GM23248 (cell line): ENCODE results near the gene TMIGD3. TPM values are rescaled to one million over a fixed set of nuclear protein-coding genes. Genes with fewer than 3 reads are reported as not detected.

ENCODE experiments used
- DNase-seq: peaks from one replicate; pipeline ENCODE4 v3.0.0-alpha.2; 2015
- H2AFZ ChIP-seq: fragments of 200-600 bp; sonication (generic); 2 replicates; pipeline ENCODE4 v1.6.1; 2016; ENCODE audit warnings: antibody characterized with exemption
- H3F3A ChIP-seq: fragments of 200-600 bp; sonication (generic); 2 replicates; pipeline ENCODE4 v1.6.1; 2016; ENCODE audit warnings: mild to moderate bottlenecking, antibody characterized with exemption, mixed run types; ENCODE audit not compliant: insufficient read depth
- H3K27ac ChIP-seq: fragments of 200-600 bp; sonication (generic); 2 replicates; pipeline ENCODE4 v1.5.1; 2016; ENCODE audit warnings: mild to moderate bottlenecking
- H3K27me3 ChIP-seq: fragments of 200-600 bp; sonication (generic); replicated peaks from 2 replicates; pipeline ENCODE4 v1.6.1; 2016; ENCODE audit warnings: mild to moderate bottlenecking; ENCODE audit not compliant: insufficient read depth
- H3K36me3 ChIP-seq: fragments of 200-600 bp; sonication (generic); 2 replicates; pipeline ENCODE4 v1.6.1; 2016; ENCODE audit warnings: low read depth, mild to moderate bottlenecking
- H3K4me1 ChIP-seq: fragments of 200-600 bp; sonication (generic); 2 replicates; pipeline ENCODE4 v1.6.1; 2016; ENCODE audit warnings: mild to moderate bottlenecking; ENCODE audit not compliant: insufficient read depth
- H3K4me2 ChIP-seq: fragments of 200-600 bp; sonication (generic); one replicate; pipeline ENCODE4 v1.6.1; 2016; ENCODE audit warnings: mild to moderate bottlenecking; ENCODE audit not compliant: unreplicated experiment
- H3K4me3 ChIP-seq: fragments of 200-600 bp; sonication (generic); 2 replicates; pipeline ENCODE4 v1.5.1; 2016; ENCODE audit warnings: mild to moderate bottlenecking
- H3K79me2 ChIP-seq: fragments of 200-600 bp; sonication (generic); 2 replicates; pipeline ENCODE4 v1.6.1; 2016; ENCODE audit warnings: mild to moderate bottlenecking; ENCODE audit not compliant: insufficient read depth
- H3K9ac ChIP-seq: fragments of 200-600 bp; sonication (generic); 2 replicates; pipeline ENCODE4 v1.6.1; 2016; ENCODE audit warnings: mild to moderate bottlenecking
- H3K9me2 ChIP-seq: fragments of 200-600 bp; sonication (generic); 2 replicates; pipeline ENCODE4 v1.6.1; 2016; ENCODE audit warnings: mixed run types, mild to moderate bottlenecking, moderate library complexity; ENCODE audit not compliant: insufficient read depth
- H3K9me3 ChIP-seq: fragments of 200-600 bp; sonication (generic); one replicate; pipeline ENCODE4 v1.6.1; 2017; ENCODE audit warnings: low read depth
- H4K20me1 ChIP-seq: fragments of 200-600 bp; sonication (generic); 2 replicates; pipeline ENCODE4 v1.6.0; 2016; ENCODE audit not compliant: insufficient read depth
- EZH2 ChIP-seq: fragments of 200-600 bp; sonication (generic); IDR thresholded peaks from 2 replicates; pipeline ENCODE4 v1.6.1; 2018; ENCODE audit warnings: antibody characterized with exemption, mild to moderate bottlenecking; ENCODE audit not compliant: insufficient read depth, poor library complexity, severe bottlenecking
- EZH2phosphoT487 ChIP-seq: fragments of 200-600 bp; sonication (generic); IDR thresholded peaks from 2 replicates; pipeline ENCODE4 v1.6.1; 2018; ENCODE audit warnings: antibody characterized with exemption, moderate library complexity, mild to moderate bottlenecking, low read depth; ENCODE audit not compliant: insufficient read depth
- WGBS, 2 experiments: methylation state at CpG; one replicate each; pipeline ENCODE4 v1.1.6; 2015 to 2017; ENCODE audit warnings: low lambda C conversion rate in 2 of 2, low coverage in 1 of 2; ENCODE audit errors: missing lambda C conversion rate in 2 of 2; 5-methylcytosine and 5-hydroxymethylcytosine counted together
- in situ Hi-C: fragments of 300-500 bp; cut with MboI; formaldehyde crosslinking; loops from 2 replicates; pipeline ENCODE4 v1.15.0; 2020
- polyA plus RNA-seq: library from polyadenylated mRNA; unstranded; fragments of >200 nt; fragmentation: Nextera tagmentation; extraction: Ambion mirVana; gene quantifications from 2 replicates; pipeline ENCODE4 v1.2.1, GENCODE V29; 2016
- total RNA-seq: library from RNA; depleted of rRNA; stranded (reverse); fragments of >200 nt; shearing (Covaris generic); gene quantifications from 2 replicates; pipeline ENCODE4 v1.2.3, GENCODE V29; 2014

The TMIGD3 gene
- total and polyA plus RNA-seq, 2 experiments from 2014 or later, result not detected

DNA sequence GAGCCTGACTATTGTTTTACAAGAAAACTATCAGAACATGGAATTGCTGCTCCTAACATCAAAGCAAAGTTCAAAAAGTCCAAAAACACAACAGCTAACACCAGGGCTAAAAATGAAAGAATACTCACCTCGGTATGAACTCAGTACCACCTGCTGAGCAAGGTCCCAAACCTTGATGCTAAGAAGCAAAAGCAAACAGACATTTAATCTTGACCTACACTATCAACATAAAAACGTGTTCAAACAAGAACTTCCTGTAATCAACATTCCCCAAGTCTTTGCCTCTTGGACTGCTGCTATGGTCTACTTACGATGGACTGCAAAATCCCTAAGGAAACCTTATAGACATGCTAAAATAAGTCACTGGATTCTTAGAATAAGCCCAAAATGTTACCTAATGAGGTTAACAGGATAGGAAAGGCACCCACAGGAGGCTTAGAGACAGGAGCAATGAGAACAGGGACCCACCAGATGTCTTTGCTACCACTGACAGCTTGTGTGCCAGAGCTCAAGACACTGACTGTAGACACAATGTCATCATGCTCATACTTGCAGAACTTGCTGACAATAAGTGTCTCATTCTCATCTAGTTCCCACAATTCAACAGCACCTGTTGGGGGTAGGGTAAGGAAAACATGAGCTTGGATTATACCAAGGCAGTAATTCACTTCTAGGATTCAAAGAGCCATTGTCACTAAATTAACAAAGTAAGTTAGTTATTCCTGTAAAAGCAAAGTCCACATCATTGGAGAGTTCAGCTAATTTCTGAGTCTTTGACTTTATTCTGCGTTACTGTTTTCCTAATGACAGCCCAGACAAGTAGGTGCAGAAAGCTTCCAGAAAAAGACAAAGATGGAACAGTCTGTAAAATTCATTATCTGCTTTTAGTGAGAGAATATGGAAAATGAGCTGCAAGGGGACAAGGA, 56.2 kb downstream of the TMIGD3 start:
- Histone ChIP-seq H2AFZ (no peak overlapping the region), H3K4me1 (peaks cover 15% of the 10 kb centered on the region), H3K4me2 (peak overlapping the region; percentile 92), H4K20me1 (no peaks in the 10 kb centered on the region), H3K4me3 (peak overlapping the region; percentile 95), H3K27ac (no peak overlapping the region), H3K9me3 (no peaks in the 10 kb centered on the region), H3K9ac (peak overlapping the region; percentile 94), H3K36me3 (peaks cover 24% of the 10 kb centered on the region), H3K79me2 (peaks cover 76% of the 10 kb centered on the region), H3K27me3 (no peaks in the 10 kb centered on the region), H3F3A (no peaks in the 10 kb centered on the region), H3K9me2 (no peaks in the 10 kb centered on the region)
- DNase-seq, result no peak
- in situ Hi-C loops, result no loop called here
- no peak for TF ChIP-seq EZH2phosphoT487
- no peak for TF ChIP-seq EZH2
- 96% methylated on average over 4 of the region's 4 CpGs for WGBS, 2 experiments

GRCh38 chr1:111446546-111446945, 56.9 kb downstream of the TMIGD3 start:
- Histone ChIP-seq H4K20me1 (no peaks in the 10 kb centered on the region), H3K27me3 (no peaks in the 10 kb centered on the region), H3K36me3 (peaks cover 29% of the 10 kb centered on the region), H3F3A (no peaks in the 10 kb centered on the region), H3K9ac (no peak overlapping the region), H3K4me1 (peaks cover 15% of the 10 kb centered on the region), H3K79me2 (peaks cover 70% of the 10 kb centered on the region), H3K4me2 (no peak overlapping the region), H2AFZ (no peak overlapping the region), H3K4me3 (no peak overlapping the region), H3K9me2 (no peaks in the 10 kb centered on the region), H3K27ac (no peak overlapping the region), H3K9me3 (no peaks in the 10 kb centered on the region)
- no peak for TF ChIP-seq EZH2phosphoT487
- TF ChIP-seq EZH2, result no peak
- in situ Hi-C loops, result no loop called here
- DNase-seq, result no peak
- WGBS, 2 experiments, result 95 to 98% methylated on average over 4 of the region's 4 CpGs

DNA sequence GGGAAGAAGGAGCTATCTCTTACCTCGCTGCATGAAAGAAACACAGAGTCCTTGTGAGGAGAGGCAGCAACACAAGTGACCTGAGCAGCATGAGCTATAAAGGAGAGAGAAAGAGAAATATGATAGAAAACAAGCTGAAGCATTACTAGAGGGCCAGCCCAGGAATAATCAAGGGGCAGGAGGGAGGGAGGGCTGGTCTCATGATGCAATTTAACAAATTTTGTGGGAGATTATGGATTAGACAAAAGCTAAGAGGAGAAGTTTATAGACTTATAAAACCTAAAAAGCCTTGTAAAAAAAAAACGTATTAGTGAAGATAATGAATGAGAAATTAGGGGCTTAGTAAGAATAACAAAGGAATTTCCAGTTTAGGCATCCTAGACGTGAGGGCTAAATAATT, 59.4 kb downstream of the TMIGD3 start:
- Histone ChIP-seq H3K27ac (no peak overlapping the region), H3K4me3 (no peak overlapping the region), H3K79me2 (peaks cover 47% of the 10 kb centered on the region), H2AFZ (no peak overlapping the region), H3K4me2 (no peak overlapping the region), H3K4me1 (no peaks in the 10 kb centered on the region), H3K9me3 (no peaks in the 10 kb centered on the region), H3F3A (peaks cover 2% of the 10 kb centered on the region; the same call in 1 of the 2 replicates), H3K36me3 (peaks cover 44% of the 10 kb centered on the region), H3K9ac (no peak overlapping the region), H4K20me1 (no peaks in the 10 kb centered on the region; the same call in 1 of the 2 replicates), H3K27me3 (no peaks in the 10 kb centered on the region), H3K9me2 (no peaks in the 10 kb centered on the region)
- no peak for DNase-seq
- no peak for TF ChIP-seq EZH2phosphoT487
- TF ChIP-seq EZH2, result no peak
- WGBS, 2 experiments, result 86 to 90% methylated on average over 3 of the region's 3 CpGs
- in situ Hi-C loops, result no loop called here

DNA sequence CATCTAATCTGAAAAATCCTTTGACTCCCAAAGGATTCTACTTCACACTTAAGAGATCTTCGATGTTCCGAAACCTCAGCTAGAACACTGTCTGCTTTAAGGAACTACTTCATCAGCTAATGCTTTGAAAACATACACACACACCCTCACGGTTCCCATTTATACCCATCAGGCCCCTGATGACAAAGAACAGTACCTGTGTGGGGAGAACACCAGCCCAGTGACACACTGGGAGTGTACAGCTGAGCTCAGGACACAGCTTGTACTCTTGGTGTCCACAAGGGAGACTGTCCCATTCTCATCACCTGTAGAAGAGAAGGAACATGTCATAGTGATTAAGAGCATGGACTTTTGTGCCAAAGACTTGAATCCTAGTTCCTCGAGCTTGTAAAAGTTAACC, 61.0 kb downstream of the TMIGD3 start:
- Histone ChIP-seq H3F3A (peaks cover 7% of the 10 kb centered on the region; the same call in 1 of the 2 replicates), H3K79me2 (peaks cover 32% of the 10 kb centered on the region), H3K9me2 (no peaks in the 10 kb centered on the region), H3K9ac (no peak overlapping the region), H3K27me3 (no peaks in the 10 kb centered on the region), H2AFZ (no peak overlapping the region), H3K4me2 (no peak overlapping the region), H3K9me3 (no peaks in the 10 kb centered on the region), H3K4me1 (no peaks in the 10 kb centered on the region), H3K27ac (no peak overlapping the region), H3K4me3 (no peak overlapping the region), H3K36me3 (peaks cover 58% of the 10 kb centered on the region), H4K20me1 (no peaks in the 10 kb centered on the region; the same call in 1 of the 2 replicates)
- TF ChIP-seq EZH2 (no peak), EZH2phosphoT487 (no peak)
- DNase-seq, result no peak
- in situ Hi-C loops, result no loop called here
- WGBS, 2 experiments, result 77 to 81% methylated on average over 4 of the region's 4 CpGs
